ENCODE data around the gene METTL25.

The METTL25 gene

GRCh38 chr12:82523996-82524395, 165.7 kb downstream of the METTL25 start:
- no peak overlapping the region for H3K4me3 ChIP-seq (ENCODE audit: low read depth, low read length)

DNA sequence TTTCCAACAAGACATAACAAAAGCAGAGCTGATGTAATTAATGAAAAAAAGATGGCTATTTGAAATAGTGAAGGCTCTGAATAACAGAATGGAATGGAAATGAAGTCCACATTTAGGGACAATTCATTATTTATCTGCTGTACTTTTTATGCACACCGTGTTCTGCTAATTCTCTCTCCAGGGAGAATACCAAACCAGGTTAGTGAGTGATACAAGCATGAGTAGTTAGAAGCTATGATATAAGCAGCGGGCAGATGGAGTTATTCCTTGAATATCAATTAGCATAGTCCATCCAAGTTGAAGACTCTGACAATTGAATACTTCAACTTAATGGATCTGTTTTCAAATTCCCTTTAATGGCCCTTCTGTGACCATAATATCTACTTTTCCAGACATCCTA, 166.3 kb downstream of the METTL25 start:
- H3K4me3 ChIP-seq (ENCODE audit: low read depth, low read length): no peak overlapping the region

GRCh38 chr12:82525616-82526015, 167.3 kb downstream of the METTL25 start:
- H3K4me3 ChIP-seq (ENCODE audit: low read depth, low read length): no peak overlapping the region

GRCh38 chr12:82527165-82527780, 168.9 kb downstream of the METTL25 start:
- H3K4me3 ChIP-seq (ENCODE audit: low read depth, low read length): no peak overlapping the region
